ENCODE data around the gene HAUS8. TPM values are rescaled to one million over a fixed set of nuclear protein-coding genes. Genes with fewer than 3 reads are reported as not detected.

The HAUS8 gene
- total and polyA plus RNA-seq, 2 donors (not counting 3 experiments of a cell fraction or from before 2014, with no cell fraction given), result 9.6 to 30.3 TPM

DNA sequence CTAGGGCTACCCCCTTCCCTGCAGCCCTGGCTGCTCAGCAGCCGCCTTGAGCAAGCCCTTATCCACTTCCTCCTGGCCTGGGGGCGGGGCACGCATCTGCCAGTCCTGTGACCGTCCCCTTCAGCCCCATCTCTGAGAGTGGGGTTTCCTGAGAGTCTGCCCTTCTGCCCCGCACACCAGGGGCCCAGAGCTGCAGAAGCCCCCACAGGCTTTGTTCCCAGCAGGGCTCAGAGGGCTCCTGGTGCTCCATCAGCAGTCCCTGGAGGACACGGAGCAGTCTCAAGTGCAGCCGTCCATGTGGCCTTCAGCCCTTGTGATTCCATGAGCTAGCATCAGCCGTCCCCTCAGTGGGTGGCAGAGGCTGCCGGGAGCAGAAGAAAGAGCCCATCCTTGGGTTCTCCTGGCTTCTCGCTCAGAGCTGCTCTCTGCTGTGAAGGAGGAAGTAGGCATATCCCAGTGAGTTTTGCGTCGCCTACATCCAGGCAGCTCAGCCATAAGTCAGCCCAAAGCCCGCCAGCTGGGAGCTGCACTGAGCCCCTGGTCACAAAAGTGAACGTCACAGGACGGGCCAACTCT, 16.6 kb upstream of the HAUS8 start:
- Histone ChIP-seq H4K20me1 (replicated peaks; ENCODE audit: control insufficient read depth, extremely low read depth, insufficient read depth, low read length) (no peaks in the 10 kb centered on the region), H3K9me3 (replicated peaks; ENCODE audit: control insufficient read depth, insufficient read depth, low read length) (no peaks in the 10 kb centered on the region), H3K4me3 (replicated peaks in 1 of 3; ENCODE audit: insufficient read depth in 1 of 3, low read depth in 1 of 3, low read length in 3 of 3) (no peak overlapping the region), H2AFZ (ENCODE audit: low read depth, low read length) (no peak overlapping the region), H3K36me3 (ENCODE audit: control insufficient read depth in 2 of 2, extremely low read depth in 1 of 2, insufficient read depth in 2 of 2, low read length in 2 of 2) (peaks cover 0 to 2% of the 10 kb centered on the region in 2 experiments), H3K27me3 (ENCODE audit: control insufficient read depth in 2 of 2, insufficient read depth in 2 of 2, low read length in 2 of 2) (no peaks in the 10 kb centered on the region), H3K9ac (replicated peaks; ENCODE audit: extremely low read depth, insufficient read depth, low read length) (no peak overlapping the region), H3K9me1 (replicated peaks; ENCODE audit: control insufficient read depth, extremely low read depth, insufficient read depth, low read length) (no peaks in the 10 kb centered on the region), H3K27ac (ENCODE audit: insufficient read depth, low read depth, low read length) (no peak overlapping the region), H3K4me2 (ENCODE audit: insufficient read depth, low read length) (no peak overlapping the region), H3K4me1 (ENCODE audit: control insufficient read depth, extremely low read depth, insufficient read depth, low read length) (peaks cover 23% of the 10 kb centered on the region), H3K79me2 (ENCODE audit: control insufficient read depth, insufficient read depth, low read length) (peaks cover 94% of the 10 kb centered on the region)
- dilution Hi-C loops (cut with MboI; ENCODE audit: extremely low pct_ligation_motif_present, low sequenced_read_pairs) (no loop called here), intact Hi-C loops (cut with micrococcal nuclease) (no loop called here)
- no peak for TF ChIP-seq JUN (IDR thresholded peaks at IDR 0.05; ENCODE audit: borderline replicate concordance, insufficient read depth, insufficient read length, low read depth)
- no peak for TF ChIP-seq EZH2 (IDR thresholded peaks at IDR 0.05; ENCODE audit: borderline replicate concordance, low read depth, low read length, severe bottlenecking)
- TF ChIP-seq POLR2AphosphoS5 (IDR thresholded peaks at IDR 0.05; ENCODE audit: insufficient read depth, low read depth, low read length), result no peak
- no peak for TF ChIP-seq GATA2 (IDR thresholded peaks at IDR 0.05; ENCODE audit: insufficient read depth, insufficient read length, low read depth, low read length)
- TF ChIP-seq CTCF (IDR thresholded peaks at IDR 0.05; ENCODE audit: extremely low read depth in 1 of 2, insufficient read depth in 1 of 2, low read depth in 1 of 2, low read length in 2 of 2), result no peak
- TF ChIP-seq POLR2A (IDR thresholded peaks at IDR 0.05; ENCODE audit: low read depth, low read length), result no peak
- no peak for TF ChIP-seq MAX (IDR thresholded peaks at IDR 0.05; ENCODE audit: insufficient read depth, insufficient read length)
- TF ChIP-seq FOS (IDR thresholded peaks at IDR 0.05; ENCODE audit: borderline replicate concordance, insufficient read depth, low read length), result no peak
- no peak for TF ChIP-seq MYC (IDR thresholded peaks at IDR 0.05; ENCODE audit: low read depth, low read length)
- no peak for DNase-seq (ENCODE audit: low read depth, low spot score)
- BruUV-seq (replicated peaks), result no TSS peak
- ChIA-PET POLR2A (no interaction called here), CTCF (no interaction called here)
- FAIRE-seq, result no peak
